Neural progenitor cell (in vitro differentiated cells): ENCODE measurements around the gene DCDC2. TPM values are rescaled to one million over a fixed set of nuclear protein-coding genes. Genes with fewer than 3 reads are reported as not detected.

ENCODE experiments used
- DNase-seq: peaks from one replicate; pipeline ENCODE4 v3.0.0-alpha.2; 2016; ENCODE audit warnings: low spot score
- H2AFZ ChIP-seq: fragments of 200-600 bp; sonication (generic); replicated peaks from 2 replicates; pipeline ENCODE4 v1.6.1; 2016; ENCODE audit warnings: antibody characterized with exemption
- H3F3A ChIP-seq: fragments of 200-600 bp; sonication (generic); 2 replicates; pipeline ENCODE4 v1.6.1; 2016; ENCODE audit warnings: antibody characterized with exemption, low read depth
- H3K27ac ChIP-seq: fragments of 200-600 bp; sonication (generic); 2 replicates; pipeline ENCODE4 v1.5.1; 2016; ENCODE audit warnings: mild to moderate bottlenecking
- H3K27me3 ChIP-seq: fragments of 200-600 bp; sonication (generic); 2 replicates; pipeline ENCODE4 v1.6.1; 2016; ENCODE audit warnings: mild to moderate bottlenecking, moderate library complexity
- H3K36me3 ChIP-seq: fragments of 200-600 bp; sonication (generic); 2 replicates; pipeline ENCODE4 v1.5.1; 2016
- H3K4me1 ChIP-seq: fragments of 200-600 bp; sonication (generic); 2 replicates; pipeline ENCODE4 v1.6.1; 2016; ENCODE audit warnings: mixed run types
- H3K4me2 ChIP-seq: fragments of 200-600 bp; sonication (generic); 2 replicates; pipeline ENCODE4 v1.6.1; 2016
- H3K4me3 ChIP-seq: fragments of 200-600 bp; sonication (generic); 2 replicates; pipeline ENCODE4 v1.5.1; 2016
- H3K79me2 ChIP-seq: fragments of 200-600 bp; sonication (generic); 2 replicates; pipeline ENCODE4 v1.6.1; 2016; ENCODE audit warnings: low read depth
- H3K9ac ChIP-seq: fragments of 200-600 bp; sonication (generic); 2 replicates; pipeline ENCODE4 v1.6.1; 2016
- H3K9me3 ChIP-seq: fragments of 200-600 bp; sonication (generic); 2 replicates; pipeline ENCODE4 v1.5.1; 2016; ENCODE audit warnings: low read depth
- H4K20me1 ChIP-seq: fragments of 200-600 bp; sonication (generic); 2 replicates; pipeline ENCODE4 v1.6.1; 2016; ENCODE audit warnings: low read depth
- H3K27ac Mint-ChIP-seq: 3 replicates; pipeline ENCODE4 v1.8.0; 2021; ENCODE audit warnings: mixed read lengths
- H3K27me3 Mint-ChIP-seq: 2 replicates; pipeline ENCODE4 v1.8.0; 2022; ENCODE audit warnings: low read depth, mild to moderate bottlenecking, inconsistent platforms, moderate library complexity, mixed read lengths; ENCODE audit not compliant: insufficient read depth
- H3K36me3 Mint-ChIP-seq: 3 replicates; pipeline ENCODE4 v1.8.0; 2021; ENCODE audit warnings: mixed read lengths
- H3K4me1 Mint-ChIP-seq: 3 replicates; pipeline ENCODE4 v1.8.0; 2021; ENCODE audit warnings: mixed read lengths
- H3K4me3 Mint-ChIP-seq: 3 replicates; pipeline ENCODE4 v1.8.0; 2021; ENCODE audit warnings: mild to moderate bottlenecking, moderate library complexity, mixed read lengths
- H3K9me3 Mint-ChIP-seq: 3 replicates; pipeline ENCODE4 v1.8.0; 2020; ENCODE audit warnings: mixed read lengths
- CTCF ChIP-seq: fragments of 200-600 bp; sonication (generic); IDR thresholded peaks from 2 replicates; pipeline ENCODE4 v1.5.1; 2017; ENCODE audit warnings: antibody characterized with exemption, mild to moderate bottlenecking
- EZH2 ChIP-seq: fragments of 200-600 bp; sonication (generic); IDR thresholded peaks from 2 replicates; pipeline ENCODE4 v1.6.1; 2017; ENCODE audit warnings: antibody characterized with exemption, mild to moderate bottlenecking, moderate library complexity
- EZH2phosphoT487 ChIP-seq: fragments of 200-600 bp; sonication (generic); IDR thresholded peaks from 2 replicates; pipeline ENCODE4 v1.6.1; 2017; ENCODE audit warnings: antibody characterized with exemption
- total RNA-seq: library from RNA; depleted of rRNA; stranded (reverse); fragments of >200 nt; gene quantifications from 2 replicates; pipeline ENCODE4 v1.2.3, GENCODE V29; 2015; ENCODE audit warnings: low replicate concordance

DCDC2 gene
- total RNA-seq, 1 donor from 2014 or later = not detected

- Mint-ChIP-seq H3K27me3 (peaks cover 2% of the 10 kb centered on the region), H3K36me3 (peaks cover 2% of the 10 kb centered on the region), H3K4me3 (no peak overlapping the region), H3K9me3 (peaks cover 26% of the 10 kb centered on the region), H3K27ac (no peak overlapping the region), H3K4me1 (peaks cover 25% of the 10 kb centered on the region)
- Histone ChIP-seq H2AFZ (no peak overlapping the region), H3K27me3 (no peaks in the 10 kb centered on the region), H3K27ac (no peak overlapping the region), H3K4me2 (no peak overlapping the region), H3F3A (peaks cover 23% of the 10 kb centered on the region), H3K4me1 (peaks cover 39% of the 10 kb centered on the region), H3K9ac (no peak overlapping the region), H3K36me3 (peaks cover 7% of the 10 kb centered on the region), H3K79me2 (no peaks in the 10 kb centered on the region), H4K20me1 (no peaks in the 10 kb centered on the region), H3K9me3 (peaks cover 9% of the 10 kb centered on the region), H3K4me3 (no peak overlapping the region)
- TF ChIP-seq EZH2phosphoT487 (no peak), EZH2 (no peak), CTCF (no peak)
- no peak for DNase-seq
Observed at GRCh38 chr6:24255676-24256075, 102.2 kb downstream of the DCDC2 start.

- DNase-seq = no peak
- TF ChIP-seq CTCF = no peak
- TF ChIP-seq EZH2 = no peak
- Histone ChIP-seq H3K9ac (no peak overlapping the region), H3F3A (peaks cover 23% of the 10 kb centered on the region), H3K27ac (peak overlapping the region; percentile 78), H3K79me2 (no peaks in the 10 kb centered on the region), H2AFZ (no peak overlapping the region), H3K4me3 (no peak overlapping the region), H3K4me2 (no peak overlapping the region), H3K36me3 (peaks cover 7% of the 10 kb centered on the region), H3K27me3 (no peaks in the 10 kb centered on the region), H3K4me1 (peaks cover 52% of the 10 kb centered on the region), H4K20me1 (no peaks in the 10 kb centered on the region), H3K9me3 (peaks cover 9% of the 10 kb centered on the region)
- no peak overlapping the region for H3K4me3 Mint-ChIP-seq
- peaks cover under 1% of the 10 kb centered on the region for H3K27me3 Mint-ChIP-seq
- peaks cover 2% of the 10 kb centered on the region for H3K36me3 Mint-ChIP-seq
- no peak overlapping the region for H3K27ac Mint-ChIP-seq
- H3K4me1 Mint-ChIP-seq = peaks cover 35% of the 10 kb centered on the region
- peaks cover 25% of the 10 kb centered on the region for H3K9me3 Mint-ChIP-seq
Observed at GRCh38 chr6:24253360-24253759, 104.5 kb downstream of the DCDC2 start.

GRCh38 chr6:24252280-24252679 is 105.6 kb downstream of the DCDC2 start:
- Histone ChIP-seq H3K9me3 (peaks cover 9% of the 10 kb centered on the region), H3K36me3 (peaks cover 7% of the 10 kb centered on the region), H3K27ac (peak overlapping the region; percentile 78), H3K27me3 (no peaks in the 10 kb centered on the region), H3K9ac (no peak overlapping the region), H3F3A (peaks cover 23% of the 10 kb centered on the region), H3K4me1 (peaks cover 46% of the 10 kb centered on the region), H4K20me1 (no peaks in the 10 kb centered on the region), H3K4me2 (peak overlapping the region; percentile 35), H3K79me2 (no peaks in the 10 kb centered on the region), H3K4me3 (no peak overlapping the region), H2AFZ (no peak overlapping the region)
- DNase-seq = peak; percentile 82
- no peaks in the 10 kb centered on the region for H3K27me3 Mint-ChIP-seq
- peaks cover 23% of the 10 kb centered on the region for H3K9me3 Mint-ChIP-seq
- TF ChIP-seq EZH2 (no peak), EZH2phosphoT487 (no peak), CTCF (no peak)
- peak overlapping the region; percentile 87 for H3K27ac Mint-ChIP-seq
- peaks cover 2% of the 10 kb centered on the region for H3K36me3 Mint-ChIP-seq
- peak overlapping the region; percentile 3 for H3K4me3 Mint-ChIP-seq
- H3K4me1 Mint-ChIP-seq = peaks cover 33% of the 10 kb centered on the region
